Esophagus muscularis mucosa (tissue), 4 donors: Measurements from ENCODE around the gene DPYSL3. TPM values are rescaled to one million over a fixed set of nuclear protein-coding genes. Genes with fewer than 3 reads are reported as not detected.
A peak's percentile ranks its signal among the peaks of the same experiment; 100 is the strongest.

Experiments
- DNase-seq: peaks from one replicate; pipeline ENCODE4 v3.0.0-alpha.2; 2017; ENCODE audit errors: extremely low spot score
- H3K27ac ChIP-seq, 4 donors: fragments of 200-600 bp; sonication (generic); replicated peaks in 1 of 4; 1 replicate in 3 of 4; 2 replicates in 1 of 4; pipeline ENCODE4 v1.5.1; 2016 to 2019; ENCODE audit warnings: mild to moderate bottlenecking in 1 of 4
- H3K27me3 ChIP-seq, 4 donors: fragments of 200-600 bp; sonication (generic); one replicate each; pipeline versions ENCODE4 v1.5.1 to v1.6.0; 2016 to 2019
- H3K36me3 ChIP-seq, 4 donors: fragments of 200-600 bp; sonication (generic); one replicate each; pipeline ENCODE4 v1.5.1; 2016 to 2019
- H3K4me1 ChIP-seq, 4 donors: fragments of 200-600 bp; sonication (generic); one replicate each; pipeline ENCODE4 v1.5.1; 2016 to 2019
- H3K4me3 ChIP-seq, 4 donors: fragments of 200-600 bp; sonication (generic); 1 replicate in 2 of 4; 2 replicates in 2 of 4; pipeline ENCODE4 v1.5.1; 2016 to 2019; ENCODE audit warnings: mild to moderate bottlenecking in 4 of 4, moderate library complexity in 1 of 4
- H3K9me3 ChIP-seq, 4 donors: fragments of 200-600 bp; sonication (generic); 1 replicate in 3 of 4; 2 replicates in 1 of 4; pipeline ENCODE4 v1.5.1; 2016 to 2019
- CTCF ChIP-seq, 3 experiments: fragments of 200-600 bp in 2 of 3; fragments of 450-650 bp in 1 of 3; sonication (generic) in 2 of 3; IDR thresholded peaks; one replicate each; pipeline ENCODE4 v1.5.1; 2017 to 2019; ENCODE audit warnings: antibody characterized with exemption in 3 of 3, mild to moderate bottlenecking in 2 of 3, moderate library complexity in 1 of 3
- EP300 ChIP-seq: sonication (generic); formaldehyde crosslinking; IDR thresholded peaks from one replicate; pipeline ENCODE4 v1.6.1; 2017; ENCODE audit warnings: antibody characterized with exemption
- POLR2A ChIP-seq: fragments of 450-650 bp; IDR thresholded peaks from one replicate; pipeline ENCODE4 v1.6.1; 2017; ENCODE audit warnings: antibody characterized with exemption, moderate library complexity, mild to moderate bottlenecking, low read depth
- POLR2AphosphoS5 ChIP-seq, 2 donors: sonication (generic); formaldehyde crosslinking; IDR thresholded peaks; one replicate each; pipeline ENCODE4 v1.6.1; 2017; ENCODE audit warnings: antibody characterized with exemption in 2 of 2
- WGBS: methylation state at CpG from one replicate; pipeline ENCODE4 v1.1.5; 2018; 5-methylcytosine and 5-hydroxymethylcytosine counted together
- intact Hi-C: fragments of 100-400 bp; cut with DNase I; formaldehyde crosslinking; loops from one replicate; pipeline ENCODE4 v1.15.1; 2023
- total RNA-seq, 4 donors: library from RNA; depleted of rRNA; stranded (reverse); fragments of >200 nt; gene quantifications; one replicate each; pipeline versions ENCODE4 v1.1.0 to v1.2.1, GENCODE V29; 2016

Gene DPYSL3
- total RNA-seq, 4 donors from 2014 or later: 295 to 449 (median 378) TPM

- no peak for TF ChIP-seq EP300
- no peak for TF ChIP-seq POLR2A
- TF ChIP-seq POLR2AphosphoS5 (IDR thresholded peaks at IDR 0.05): no peak
- TF ChIP-seq CTCF (IDR thresholded peaks at IDR 0.05): no peak
- H3K27ac ChIP-seq: peak overlapping the region; percentile 85 to 96 (median 92)
- intact Hi-C loops: loop anchor here (2.0 to 5.0 kb wide), 2 partner anchors 48 to 103 kb away; no protein-coding TSS in a partner anchor
- no peaks in the 10 kb centered on the region for H3K9me3 ChIP-seq
- H3K4me1 ChIP-seq: peaks cover 46 to 87% (median 72%) of the 10 kb centered on the region in 4 donors
- no peak overlapping the region for H3K4me3 ChIP-seq
- peaks cover 22 to 55% (median 30%) of the 10 kb centered on the region in 4 donors for H3K36me3 ChIP-seq
- 67% methylated on average over 1 of the region's 1 CpG for WGBS
- H3K27me3 ChIP-seq: no peaks in the 10 kb centered on the region
- no peak for DNase-seq
These were observed 105.2 kb downstream of the DPYSL3 start for GRCh38 chr5:147404706-147405105.

- Histone ChIP-seq H3K4me3 (peak overlapping the region in 2 of 4 donors; percentile 12 to 24), H3K27ac (peak overlapping the region; percentile 85 to 96 (median 92)), H3K27me3 (no peaks in the 10 kb centered on the region), H3K9me3 (no peaks in the 10 kb centered on the region), H3K36me3 (peaks cover 26 to 63% (median 37%) of the 10 kb centered on the region in 4 donors), H3K4me1 (peaks cover 46 to 79% (median 65%) of the 10 kb centered on the region in 4 donors)
- intact Hi-C loops: loop anchor here (2.0 to 5.0 kb wide), 2 partner anchors 49 to 103 kb away; no protein-coding TSS in a partner anchor
- DNase-seq: peak; percentile 93
- TF ChIP-seq POLR2AphosphoS5 (IDR thresholded peaks at IDR 0.05) (peak; percentile 87 to 88), EP300 (peak; percentile 67), CTCF (IDR thresholded peaks at IDR 0.05) (no peak), POLR2A (no peak)
- WGBS: 16% methylated on average over 15 of the region's 15 CpGs
These were observed 105.9 kb downstream of the DPYSL3 start for GRCh38 chr5:147403651-147404640.

DNA sequence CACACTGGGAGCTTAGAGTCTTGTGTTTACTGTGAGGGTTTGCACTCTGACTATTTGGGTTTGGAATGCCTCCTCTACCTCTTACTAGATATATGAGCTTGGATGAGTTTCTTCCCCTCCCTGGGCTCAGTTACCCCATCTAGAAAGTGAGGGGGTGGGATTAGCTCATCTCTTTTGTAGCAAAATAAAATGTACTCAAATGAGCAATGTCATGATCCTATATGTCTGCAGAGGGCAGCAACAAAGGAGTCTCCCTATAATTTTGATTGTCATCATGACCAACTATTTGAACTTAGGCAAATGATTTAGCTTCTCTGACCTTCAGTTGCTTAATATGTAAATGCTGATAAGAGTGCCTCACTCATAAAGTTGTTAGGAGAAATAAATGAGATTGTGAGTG lies 109.0 kb downstream of the DPYSL3 start:
- Histone ChIP-seq H3K36me3 (peaks cover 38 to 68% (median 54%) of the 10 kb centered on the region in 4 donors), H3K27me3 (no peaks in the 10 kb centered on the region), H3K4me1 (peaks cover 25 to 55% (median 40%) of the 10 kb centered on the region in 4 donors), H3K4me3 (no peak overlapping the region), H3K27ac (peak overlapping the region; percentile 22 to 96 (median 50)), H3K9me3 (no peaks in the 10 kb centered on the region)
- no peak for DNase-seq
- TF ChIP-seq POLR2AphosphoS5 (IDR thresholded peaks at IDR 0.05): no peak
- TF ChIP-seq CTCF (IDR thresholded peaks at IDR 0.05): no peak
- no peak for TF ChIP-seq EP300
- no peak for TF ChIP-seq POLR2A
- intact Hi-C loops: loop anchor here (5.0 kb wide), 1 partner anchor 106 kb away; no protein-coding TSS in a partner anchor

- DNase-seq: peak; percentile 84
- peak overlapping the region; percentile 22 to 96 (median 50) for H3K27ac ChIP-seq
- H3K36me3 ChIP-seq: peaks cover 39 to 68% (median 56%) of the 10 kb centered on the region in 4 donors
- no peaks in the 10 kb centered on the region for H3K27me3 ChIP-seq
- no peak overlapping the region for H3K4me3 ChIP-seq
- WGBS: 77% methylated on average over 7 of the region's 7 CpGs
- no peaks in the 10 kb centered on the region for H3K9me3 ChIP-seq
- H3K4me1 ChIP-seq: peaks cover 19 to 54% (median 39%) of the 10 kb centered on the region in 4 donors
- peak in 1 of 2 donors; percentile 11 for TF ChIP-seq POLR2AphosphoS5 (IDR thresholded peaks at IDR 0.05)
- no peak for TF ChIP-seq CTCF (IDR thresholded peaks at IDR 0.05)
- intact Hi-C loops: loop anchor here (5.0 kb wide), 1 partner anchor 107 kb away; no protein-coding TSS in a partner anchor
These were observed 109.6 kb downstream of the DPYSL3 start for GRCh38 chr5:147400126-147400809.
